Fibroblast of skin of back (primary cell): ENCODE data around the gene ZNF71. TPM values are rescaled to one million over a fixed set of nuclear protein-coding genes. Genes with fewer than 3 reads are reported as not detected.

Experiments
- DNase-seq: peaks from one replicate; pipeline ENCODE4 v3.0.0-alpha.2; 2013
- polyA plus RNA-seq, 2 experiments: library from polyadenylated mRNA; unstranded; fragments of 120-200 nt; gene quantifications; one replicate each; pipeline ENCODE4 v1.2.1, GENCODE V29; 2013; ENCODE audit not compliant: insufficient read length in 2 of 2

The ZNF71 gene
- 7.5 TPM for polyA plus RNA-seq (2013, experiment 1 of 2; ENCODE audit: insufficient read length)
- polyA plus RNA-seq (2013, experiment 2 of 2; ENCODE audit: insufficient read length), result 4.9 TPM

- DNase-seq, result peak; percentile 88
Measured at GRCh38 chr19:56594783-56595547, at the start of gene ZNF71. TSS of gene ZNF71 (plus strand) at chr19:56595302. CDS start at chr19:56601559, 6,257 bp downstream.

- no peak for DNase-seq
Measured at GRCh38 chr19:56547535-56547934, 47.6 kb upstream of the ZNF71 start.

- DNase-seq, result no peak
Measured at GRCh38 chr19:56554272-56554869, 40.7 kb upstream of the ZNF71 start.

- DNase-seq, result no peak
Measured at GRCh38 chr19:56562766-56563165, 32.3 kb upstream of the ZNF71 start.

- peak; percentile 42 for DNase-seq
Measured at GRCh38 chr19:56566904-56567273, 28.2 kb upstream of the ZNF71 start.

- peak; percentile 94 for DNase-seq
Measured at GRCh38 chr19:56567274-56568120, 27.6 kb upstream of the ZNF71 start, which contains the start of gene ZNF470. TSS of gene ZNF470 (plus strand) at chr19:56567468. CDS start at chr19:56570312, 2,844 bp downstream.

- no peak for DNase-seq
Measured at GRCh38 chr19:56572589-56572988, 22.5 kb upstream of the ZNF71 start.

GRCh38 chr19:56573914-56574313 lies 21.2 kb upstream of the ZNF71 start:
- no peak for DNase-seq

GRCh38 chr19:56577719-56578602 lies 17.1 kb upstream of the ZNF71 start:
- DNase-seq, result no peak

- no peak for DNase-seq
Measured at GRCh38 chr19:56594446-56594782, 688 bp upstream of the ZNF71 start.

- DNase-seq, result peak; percentile 5
Measured at GRCh38 chr19:56595548-56595899, 422 bp downstream of the ZNF71 start.

GRCh38 chr19:56596676-56597075 lies 1.6 kb downstream of the ZNF71 start:
- no peak for DNase-seq

- no peak for DNase-seq
Measured at GRCh38 chr19:56597696-56598095, 2.6 kb downstream of the ZNF71 start.

- no peak for DNase-seq
Measured at GRCh38 chr19:56601375-56601774, 6.3 kb downstream of the ZNF71 start.

GRCh38 chr19:56603829-56604228 lies 8.7 kb downstream of the ZNF71 start:
- DNase-seq, result no peak

GRCh38 chr19:56608274-56608964 lies 13.3 kb downstream of the ZNF71 start:
- DNase-seq, result no peak

- DNase-seq, result no peak
Measured at GRCh38 chr19:56611288-56611687, 16.2 kb downstream of the ZNF71 start.

GRCh38 chr19:56612737-56613136 lies 17.6 kb downstream of the ZNF71 start:
- DNase-seq, result no peak

- DNase-seq, result no peak
Measured at GRCh38 chr19:56613639-56614038, 18.5 kb downstream of the ZNF71 start.

- DNase-seq, result no peak
Measured at GRCh38 chr19:56617531-56617930, 22.4 kb downstream of the ZNF71 start.

GRCh38 chr19:56619121-56619520 lies 24.0 kb downstream of the ZNF71 start:
- DNase-seq, result no peak

GRCh38 chr19:56622374-56622773 lies 27.3 kb downstream of the ZNF71 start:
- DNase-seq, result no peak
